ENCODE results near the gene PRDM16. TPM values are rescaled to one million over a fixed set of nuclear protein-coding genes. Genes with fewer than 3 reads are reported as not detected.

Gene PRDM16
- total and polyA plus RNA-seq, 2 donors (not counting 1 experiment from before 2014, with no cell fraction given), result 0.03 to 0.12 TPM

DNA sequence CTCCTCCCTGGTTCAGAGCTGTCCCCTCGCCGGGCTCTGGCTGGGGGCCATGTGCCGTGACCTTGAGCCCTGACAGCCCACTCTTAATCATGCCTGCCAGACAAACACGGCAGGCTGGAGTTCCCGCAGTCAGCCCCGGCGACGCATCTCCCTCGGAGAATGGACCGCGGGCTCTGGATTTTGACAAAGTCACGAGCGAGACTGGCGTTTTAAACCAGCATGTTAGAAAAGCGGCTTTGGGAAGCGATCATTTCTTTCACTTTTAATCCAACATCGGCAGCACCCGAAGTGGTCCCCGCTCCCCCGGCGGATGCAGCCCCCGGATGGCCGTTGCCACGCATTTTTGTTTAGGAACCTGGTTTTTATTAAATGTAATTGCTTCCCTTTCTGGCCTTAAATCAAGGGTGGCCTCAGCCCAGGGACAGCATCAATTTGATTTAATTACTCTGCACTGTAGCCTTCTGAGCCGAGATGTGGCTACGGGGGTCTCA lies 70.9 kb downstream of the PRDM16 start:
- no peak overlapping the region for H3K27ac ChIP-seq (ENCODE audit: low read length in 2 of 2)
- intact Hi-C loops (cut with micrococcal nuclease), result no loop called here
- H3K79me2 ChIP-seq (ENCODE audit: control insufficient read depth, insufficient read depth, low read length), result no peaks in the 10 kb centered on the region
- Mint-ChIP-seq H3K9me3 (ENCODE audit: insufficient read depth) (no peaks in the 10 kb centered on the region), H3K27me3 (no peaks in the 10 kb centered on the region), H3K27ac (no peak overlapping the region), H3K4me3 (no peak overlapping the region), H3K4me1 (no peaks in the 10 kb centered on the region)
- H2AFZ ChIP-seq (ENCODE audit: insufficient read depth, low read depth, low read length, poor library complexity, severe bottlenecking), result no peak overlapping the region
- no peak for DNase-seq
- ChIA-PET POLR2A (no interaction called here), CTCF (no interaction called here)
- H3K27me3 ChIP-seq (replicated peaks in 1 of 4; ENCODE audit: control extremely low read depth in 1 of 4, control insufficient read depth in 3 of 4, insufficient read depth in 4 of 4, low read length in 3 of 4), result no peaks in the 10 kb centered on the region
- ATAC-seq (ENCODE audit: low read depth), result no peak
- no peaks in the 10 kb centered on the region for H4K20me1 ChIP-seq (ENCODE audit: control insufficient read depth, insufficient read depth, low read length, poor library complexity, severe bottlenecking)
- no peak overlapping the region for H3K4me2 ChIP-seq (replicated peaks; ENCODE audit: low read depth, low read length, poor library complexity, severe bottlenecking)
- H3K36me3 ChIP-seq (replicated peaks in 1 of 2; ENCODE audit: control extremely low read depth in 1 of 2, control insufficient read depth in 1 of 2, extremely low read depth in 1 of 2, insufficient read depth in 2 of 2, low read length in 1 of 2), result no peaks in the 10 kb centered on the region
- no peak overlapping the region for H3K9ac ChIP-seq (ENCODE audit: low read length)
- WGBS (ENCODE audit: insufficient coverage), result 96% methylated on average over 10 of the region's 26 CpGs
- H3K9me3 ChIP-seq (ENCODE audit: control extremely low read depth in 1 of 3, control insufficient read depth in 2 of 3, insufficient read depth in 1 of 3, low read length in 2 of 3), result no peaks in the 10 kb centered on the region
- no peak overlapping the region for H3K4me3 ChIP-seq (ENCODE audit: control extremely low read depth in 1 of 5, extremely low read depth in 1 of 5, insufficient read depth in 1 of 5, low read depth in 2 of 5, low read length in 4 of 5)
- no peaks in the 10 kb centered on the region for H3K4me1 ChIP-seq (ENCODE audit: control insufficient read depth in 2 of 2, insufficient read depth in 2 of 2, low read length in 2 of 2)
- no peak for TF ChIP-seq EZH2 (IDR thresholded peaks at IDR 0.05; ENCODE audit: borderline replicate concordance, insufficient read depth, low read depth, low read length, poor library complexity, severe bottlenecking)
- TF ChIP-seq, protein P1, sequence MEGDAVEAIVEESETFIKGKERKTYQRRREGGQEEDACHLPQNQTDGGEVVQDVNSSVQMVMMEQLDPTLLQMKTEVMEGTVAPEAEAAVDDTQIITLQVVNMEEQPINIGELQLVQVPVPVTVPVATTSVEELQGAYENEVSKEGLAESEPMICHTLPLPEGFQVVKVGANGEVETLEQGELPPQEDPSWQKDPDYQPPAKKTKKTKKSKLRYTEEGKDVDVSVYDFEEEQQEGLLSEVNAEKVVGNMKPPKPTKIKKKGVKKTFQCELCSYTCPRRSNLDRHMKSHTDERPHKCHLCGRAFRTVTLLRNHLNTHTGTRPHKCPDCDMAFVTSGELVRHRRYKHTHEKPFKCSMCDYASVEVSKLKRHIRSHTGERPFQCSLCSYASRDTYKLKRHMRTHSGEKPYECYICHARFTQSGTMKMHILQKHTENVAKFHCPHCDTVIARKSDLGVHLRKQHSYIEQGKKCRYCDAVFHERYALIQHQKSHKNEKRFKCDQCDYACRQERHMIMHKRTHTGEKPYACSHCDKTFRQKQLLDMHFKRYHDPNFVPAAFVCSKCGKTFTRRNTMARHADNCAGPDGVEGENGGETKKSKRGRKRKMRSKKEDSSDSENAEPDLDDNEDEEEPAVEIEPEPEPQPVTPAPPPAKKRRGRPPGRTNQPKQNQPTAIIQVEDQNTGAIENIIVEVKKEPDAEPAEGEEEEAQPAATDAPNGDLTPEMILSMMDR (IDR thresholded peaks at IDR 0.05), result no peak

GRCh38 chr1:3140437-3140836 lies 71.4 kb downstream of the PRDM16 start:
- POLR2A ChIA-PET, result no interaction called here
- no peaks in the 10 kb centered on the region for H3K4me1 ChIP-seq (ENCODE audit: control insufficient read depth in 2 of 2, insufficient read depth in 2 of 2, low read length in 2 of 2)
- CTCF ChIA-PET, result no interaction called here
- H3K79me2 ChIP-seq (ENCODE audit: control insufficient read depth, insufficient read depth, low read length), result no peaks in the 10 kb centered on the region
- 94% methylated on average over 19 of the region's 19 CpGs for WGBS (ENCODE audit: insufficient coverage)
- Mint-ChIP-seq H3K4me3 (no peak overlapping the region), H3K27ac (no peak overlapping the region), H3K9me3 (ENCODE audit: insufficient read depth) (no peaks in the 10 kb centered on the region), H3K4me1 (no peaks in the 10 kb centered on the region), H3K27me3 (no peaks in the 10 kb centered on the region)
- H4K20me1 ChIP-seq (ENCODE audit: control insufficient read depth, insufficient read depth, low read length, poor library complexity, severe bottlenecking), result no peaks in the 10 kb centered on the region
- TF ChIP-seq EZH2 (IDR thresholded peaks at IDR 0.05; ENCODE audit: borderline replicate concordance, insufficient read depth, low read depth, low read length, poor library complexity, severe bottlenecking), result no peak
- TF ChIP-seq, protein P1 (IDR thresholded peaks at IDR 0.05), result no peak
- ATAC-seq (ENCODE audit: low read depth) (no peak), DNase-seq (no peak)
- H3K36me3 ChIP-seq (replicated peaks in 1 of 2; ENCODE audit: control extremely low read depth in 1 of 2, control insufficient read depth in 1 of 2, extremely low read depth in 1 of 2, insufficient read depth in 2 of 2, low read length in 1 of 2), result no peaks in the 10 kb centered on the region
- no peak overlapping the region for H3K4me3 ChIP-seq (ENCODE audit: control extremely low read depth in 1 of 5, extremely low read depth in 1 of 5, insufficient read depth in 1 of 5, low read depth in 2 of 5, low read length in 4 of 5)
- H3K9ac ChIP-seq (ENCODE audit: low read length), result no peak overlapping the region
- no peak overlapping the region for H2AFZ ChIP-seq (ENCODE audit: insufficient read depth, low read depth, low read length, poor library complexity, severe bottlenecking)
- H3K27me3 ChIP-seq (replicated peaks in 1 of 4; ENCODE audit: control extremely low read depth in 1 of 4, control insufficient read depth in 3 of 4, insufficient read depth in 4 of 4, low read length in 3 of 4), result no peaks in the 10 kb centered on the region
- no peak overlapping the region for H3K27ac ChIP-seq (ENCODE audit: low read length in 2 of 2)
- intact Hi-C loops (cut with micrococcal nuclease), result no loop called here
- H3K9me3 ChIP-seq (ENCODE audit: control extremely low read depth in 1 of 3, control insufficient read depth in 2 of 3, insufficient read depth in 1 of 3, low read length in 2 of 3), result no peaks in the 10 kb centered on the region
- H3K4me2 ChIP-seq (replicated peaks; ENCODE audit: low read depth, low read length, poor library complexity, severe bottlenecking), result no peak overlapping the region
